HG02885 (cell line): Measurements from ENCODE around the gene CCDC187.
A peak's percentile ranks its signal among the peaks of the same experiment; 100 is the strongest.

Experiments used
- ATAC-seq: cut with Tn5 transposase; IDR thresholded peaks from one replicate; pipeline ENCODE4 v1.9.1; 2021; ENCODE audit warnings: mild to moderate bottlenecking; ENCODE audit not compliant: unreplicated experiment, poor library complexity

The CCDC187 gene

DNA sequence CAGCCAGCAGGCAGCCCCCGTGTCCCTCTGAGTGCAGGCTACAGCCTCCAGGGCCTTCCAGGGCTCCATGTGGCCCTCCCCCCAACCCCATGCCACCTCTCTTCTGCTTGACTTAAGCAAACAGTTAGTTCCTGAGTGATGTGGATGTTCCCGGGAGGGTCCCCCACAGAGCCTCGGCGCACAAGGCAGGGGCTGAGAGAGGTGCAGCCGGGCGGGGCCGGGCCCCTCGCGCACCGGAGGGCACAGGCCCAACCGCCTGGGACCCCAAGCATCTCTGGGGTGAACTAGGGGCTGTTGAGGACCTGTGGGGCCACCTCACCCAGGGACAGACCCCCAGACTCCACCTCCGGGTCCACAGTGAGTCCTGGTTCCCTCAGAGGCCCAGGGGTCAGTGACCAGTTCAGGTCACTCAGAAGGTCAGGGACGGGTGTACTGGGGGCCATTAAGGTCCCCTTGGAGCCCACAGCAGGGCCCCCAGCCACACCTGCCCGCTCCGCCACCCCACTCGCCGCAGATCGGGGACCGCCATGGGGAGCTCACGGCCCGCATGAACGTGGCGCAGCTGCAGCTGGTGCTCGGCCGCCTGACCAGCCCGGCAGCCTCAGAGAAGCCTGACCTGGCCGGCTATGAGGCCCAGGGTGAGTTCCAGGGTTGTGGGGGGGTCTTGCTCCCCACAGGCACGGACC lies 36.6 kb upstream of the CCDC187 start:
- ATAC-seq, result no peak

DNA sequence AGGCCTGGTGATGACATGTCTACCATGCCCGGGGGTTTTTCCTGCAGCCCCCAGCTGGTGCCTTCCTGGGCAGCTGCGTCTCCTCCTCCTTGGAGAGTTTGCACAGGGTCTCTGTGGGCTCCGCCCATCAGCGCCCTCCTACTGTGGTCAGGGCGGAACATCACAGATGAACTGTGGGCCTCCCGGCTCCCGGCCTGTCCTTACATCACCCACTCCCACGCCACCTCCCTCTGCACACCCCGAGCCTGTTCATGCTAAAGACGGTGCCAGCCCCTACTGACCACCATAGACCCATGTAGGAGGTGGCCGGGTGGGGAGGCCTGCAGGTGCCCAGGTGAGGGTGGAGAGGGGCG lies 36.0 kb upstream of the CCDC187 start:
- no peak for ATAC-seq

DNA sequence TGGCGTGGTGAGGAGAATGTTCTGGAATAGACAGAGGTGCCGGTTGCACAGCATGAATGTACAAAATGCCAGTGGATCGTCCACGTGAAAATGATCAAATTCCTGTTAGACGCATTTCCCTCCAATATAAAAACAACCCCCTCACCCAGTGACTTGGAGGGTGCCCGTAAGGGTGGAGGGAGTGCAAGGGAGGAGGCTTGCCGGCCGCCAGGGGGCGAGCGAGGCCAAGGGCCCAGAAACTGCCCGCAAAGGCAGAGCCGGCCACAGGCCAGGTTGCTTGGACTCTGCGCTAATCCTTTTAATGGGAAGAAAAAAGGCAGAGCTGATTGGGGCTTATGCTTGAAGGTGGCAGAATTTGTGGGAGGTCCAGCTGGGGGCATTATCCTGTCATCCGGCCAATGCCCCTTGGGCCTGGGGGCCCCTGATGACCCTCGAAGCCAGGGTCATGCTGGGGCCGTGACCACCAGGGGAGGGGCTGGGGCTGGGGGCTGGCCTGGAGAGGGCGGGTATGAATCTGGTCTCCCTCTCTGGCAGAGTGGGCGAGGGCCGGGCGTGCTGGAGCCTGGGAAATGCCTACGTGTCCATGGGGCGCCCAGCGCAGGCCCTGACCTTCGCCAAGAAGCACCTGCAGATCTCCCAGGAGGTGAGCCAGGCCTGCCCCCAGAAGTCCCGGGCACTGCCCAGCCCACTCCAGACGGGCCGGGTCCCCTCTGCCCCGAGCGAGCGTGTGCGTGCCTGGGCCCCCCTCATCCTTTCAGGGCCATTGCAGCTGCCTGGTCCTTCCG lies 35.5 kb upstream of the CCDC187 start:
- peak; percentile 45 for ATAC-seq

DNA sequence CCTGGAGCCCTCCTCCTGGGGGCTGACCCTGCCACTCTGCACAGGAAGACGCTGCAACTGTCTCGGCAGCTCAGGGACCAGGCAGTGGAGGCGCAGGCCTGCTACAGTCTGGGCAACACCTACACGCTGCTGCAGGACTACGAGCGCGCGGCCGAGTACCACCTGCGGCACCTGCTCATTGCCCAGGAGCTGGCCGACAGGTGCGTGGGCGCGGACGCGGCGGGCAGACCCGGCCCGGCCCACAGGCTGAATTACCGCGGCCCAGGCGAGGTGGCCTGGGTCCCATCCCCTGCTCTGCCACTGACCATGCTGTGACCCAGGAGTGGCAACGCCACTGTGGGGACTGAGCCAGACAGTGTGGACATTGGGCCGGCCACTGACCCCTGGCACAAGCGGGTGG lies 34.6 kb upstream of the CCDC187 start:
- ATAC-seq, result no peak

DNA sequence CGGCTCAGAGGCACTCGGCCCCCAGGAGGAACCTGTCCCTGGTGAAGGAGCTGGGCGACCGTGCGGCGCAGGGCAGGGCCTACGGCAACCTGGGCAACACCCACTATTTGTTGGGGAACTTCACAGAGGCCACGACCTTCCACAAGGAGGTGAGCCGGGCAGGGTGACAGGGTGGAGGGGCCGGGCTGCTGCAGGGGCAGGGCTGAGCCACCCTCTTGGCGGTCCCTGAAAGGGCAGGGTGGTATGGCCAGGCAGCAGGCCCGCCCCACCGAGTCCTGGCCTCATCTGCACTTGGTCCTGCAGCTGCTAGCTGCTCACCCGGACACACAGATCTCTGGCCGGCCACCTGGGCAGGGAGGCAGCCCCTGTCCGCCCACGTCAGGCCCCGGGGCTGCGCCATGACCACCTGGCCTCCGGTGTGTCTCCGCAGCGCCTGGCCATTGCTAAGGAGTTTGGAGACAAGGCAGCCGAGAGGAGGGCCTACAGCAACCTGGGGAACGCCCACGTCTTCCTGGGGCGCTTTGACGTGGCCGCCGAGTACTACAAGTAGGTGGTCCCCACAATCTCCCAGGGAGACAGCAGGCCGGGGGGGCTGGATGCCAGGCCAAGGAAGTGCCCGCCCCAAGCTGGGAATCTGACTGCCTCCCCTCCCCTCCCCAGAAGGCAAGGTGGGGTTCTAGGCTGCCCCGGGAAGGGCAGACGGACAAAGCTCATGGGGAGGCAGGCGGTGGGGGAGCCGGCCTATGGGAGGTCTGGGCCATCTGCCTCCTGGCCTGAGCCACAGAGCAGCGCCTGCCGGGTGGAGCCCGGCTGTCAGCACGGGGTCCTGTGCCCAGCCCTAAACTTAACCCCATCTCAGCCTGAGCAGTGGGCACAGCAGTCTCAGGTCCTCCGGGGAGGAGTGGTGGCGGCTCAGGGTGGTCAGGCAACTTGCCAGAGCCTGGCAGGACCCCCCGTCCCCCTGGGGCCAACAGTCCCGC lies 33.8 kb upstream of the CCDC187 start:
- ATAC-seq, result no peak

DNA sequence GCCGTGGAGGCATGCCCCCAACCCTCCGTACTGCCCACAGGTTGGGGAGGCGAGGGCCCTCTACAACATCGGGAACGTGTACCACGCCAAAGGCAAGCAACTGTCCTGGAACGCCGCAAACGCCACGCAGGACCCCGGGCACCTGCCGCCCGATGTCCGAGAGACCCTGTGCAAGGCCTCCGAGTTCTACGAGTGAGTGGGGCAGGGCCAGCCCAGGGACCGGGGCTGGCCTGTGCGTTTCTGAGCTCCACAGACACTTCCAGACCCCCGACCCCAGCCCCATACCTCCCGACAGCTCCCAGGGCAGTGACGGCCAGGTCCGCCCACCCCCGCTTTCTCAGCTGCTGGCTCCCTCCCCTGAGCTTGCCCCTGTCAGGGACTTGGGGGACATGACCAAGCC lies 33.0 kb upstream of the CCDC187 start:
- no peak for ATAC-seq

DNA sequence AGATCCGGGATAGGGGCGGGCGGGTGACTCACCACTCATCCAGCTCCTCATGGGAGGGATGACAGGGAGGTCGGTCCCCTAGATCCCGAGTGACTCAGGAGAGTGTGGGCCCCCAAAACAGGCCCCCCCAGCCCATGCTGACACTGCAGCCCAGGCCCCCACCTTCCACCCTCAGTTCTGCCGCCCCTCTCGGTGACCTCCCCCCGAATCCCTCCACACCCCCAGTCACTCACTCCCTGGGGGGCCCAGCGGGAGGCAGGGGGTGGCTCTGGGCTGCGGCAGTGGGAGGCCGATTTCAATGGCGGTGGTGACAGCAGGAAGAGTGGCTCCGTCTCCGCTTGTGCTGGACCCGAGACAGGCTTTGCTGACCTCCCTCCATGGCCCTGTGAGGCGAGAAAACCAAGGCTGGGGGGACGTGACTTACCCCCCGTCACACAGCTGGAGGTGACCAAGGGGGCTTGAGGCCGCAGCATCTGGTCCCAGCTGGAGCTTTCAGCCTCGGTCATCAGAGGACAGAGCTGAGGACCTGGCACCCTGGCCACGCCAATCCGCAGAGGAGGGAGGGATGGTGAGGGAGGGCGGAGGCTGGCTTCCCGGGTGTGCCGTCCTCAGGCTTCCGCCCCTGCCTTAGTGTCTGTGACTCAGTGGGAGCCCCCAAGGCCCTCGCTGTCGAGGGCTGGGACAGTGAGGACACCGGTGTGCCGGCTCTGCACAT lies 32.4 kb upstream of the CCDC187 start:
- no peak for ATAC-seq

DNA sequence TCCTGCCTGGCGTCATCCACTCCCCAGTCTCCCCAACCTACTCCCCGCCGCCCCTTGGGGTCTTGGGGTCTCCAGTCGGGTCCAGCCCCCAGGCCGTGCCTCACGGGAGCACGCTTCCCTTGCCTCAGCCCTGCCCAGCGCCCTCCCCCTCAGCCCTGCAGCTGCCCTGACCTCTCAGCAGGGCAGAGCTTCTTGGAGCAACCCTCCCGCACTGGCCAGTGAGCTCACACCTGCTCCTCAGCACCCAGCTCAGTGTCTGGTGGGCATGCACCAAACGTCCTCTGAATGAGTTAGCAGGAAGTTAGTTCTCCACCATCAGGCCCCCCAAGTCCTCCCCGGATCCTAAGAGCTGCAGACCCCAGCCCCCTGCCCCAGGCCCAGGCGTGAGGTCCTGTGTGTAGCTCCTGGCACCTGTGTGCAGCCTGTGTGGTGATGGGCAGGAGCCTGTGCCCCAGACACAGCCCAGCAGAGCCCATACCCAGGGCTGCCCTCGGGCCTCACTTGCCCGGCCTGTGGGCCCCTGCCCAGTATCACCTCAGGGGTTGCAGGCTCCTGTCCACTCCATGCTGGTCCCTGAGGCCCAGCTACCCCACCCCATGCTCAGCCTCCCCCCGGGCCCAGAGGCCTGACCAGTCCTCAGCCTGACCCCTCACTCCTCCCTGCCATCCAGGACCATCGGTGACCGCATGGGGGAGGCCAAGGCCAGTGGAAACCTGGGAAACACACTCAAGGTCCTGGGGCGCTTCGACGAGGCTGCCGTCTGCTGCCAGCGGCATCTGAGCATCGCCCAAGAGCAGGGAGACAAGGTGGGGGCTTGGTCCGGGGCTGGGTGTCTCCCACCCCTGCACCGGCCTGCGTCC lies 31.6 kb upstream of the CCDC187 start:
- no peak for ATAC-seq

DNA sequence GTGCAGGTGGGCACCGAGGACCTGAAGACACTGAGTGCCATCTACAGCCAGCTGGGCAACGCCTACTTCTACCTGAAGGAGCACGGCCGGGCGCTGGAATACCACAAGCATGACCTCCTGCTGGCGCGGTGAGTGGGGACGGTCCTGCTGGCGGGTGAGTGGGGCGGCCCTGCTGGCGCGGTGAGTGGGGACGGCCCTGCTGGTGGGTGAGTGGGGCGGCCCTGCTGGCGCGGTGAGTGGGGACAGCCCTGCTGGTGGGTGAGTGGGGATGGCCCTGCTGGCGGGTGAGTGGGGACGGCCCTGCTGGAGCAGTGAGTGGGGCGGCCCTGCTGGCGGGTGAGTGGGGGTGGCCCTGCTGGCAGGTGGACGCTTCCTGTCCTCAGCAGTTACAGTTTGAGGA lies 30.6 kb upstream of the CCDC187 start:
- no peak for ATAC-seq

DNA sequence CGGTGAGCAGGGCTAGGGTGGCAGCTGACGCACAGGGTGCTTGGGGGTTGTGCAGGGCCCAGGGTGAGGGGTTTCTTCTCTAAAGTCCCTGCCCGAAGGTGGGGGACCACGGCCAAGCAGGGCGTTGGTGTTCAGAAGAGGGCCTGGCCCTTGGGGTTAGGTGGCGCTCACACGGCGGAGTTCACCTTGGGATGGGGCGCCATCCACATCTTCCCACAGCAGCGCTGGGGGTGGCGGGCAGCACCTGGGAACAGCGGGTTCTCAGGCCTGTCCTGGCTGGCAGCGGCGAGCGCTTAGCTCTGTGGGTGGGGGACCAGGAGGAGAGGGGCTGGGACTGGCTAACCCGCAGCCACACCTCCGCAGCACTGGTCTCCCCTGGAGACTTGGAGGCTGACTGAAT lies 29.6 kb upstream of the CCDC187 start:
- ATAC-seq, result no peak

DNA sequence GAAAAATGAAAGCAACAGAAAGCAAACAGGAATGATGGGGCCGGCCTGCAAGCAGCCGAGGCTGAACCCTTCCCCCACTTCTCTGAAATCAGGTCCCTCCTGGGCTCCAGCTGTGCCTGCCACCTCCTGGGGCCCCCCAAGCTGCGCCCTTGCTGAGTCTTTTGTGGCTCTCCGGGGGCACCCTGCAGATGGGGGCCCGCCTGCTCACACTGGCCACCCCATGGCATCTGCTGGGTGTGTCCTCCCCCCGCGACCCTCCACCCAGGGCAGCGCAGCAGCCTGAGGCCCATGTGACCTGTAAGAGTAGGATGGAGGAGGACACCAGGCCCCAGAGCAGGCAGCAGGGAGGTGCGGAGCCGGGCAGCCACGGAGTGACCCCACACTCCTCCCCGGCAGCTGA lies 29.2 kb upstream of the CCDC187 start:
- no peak for ATAC-seq

DNA sequence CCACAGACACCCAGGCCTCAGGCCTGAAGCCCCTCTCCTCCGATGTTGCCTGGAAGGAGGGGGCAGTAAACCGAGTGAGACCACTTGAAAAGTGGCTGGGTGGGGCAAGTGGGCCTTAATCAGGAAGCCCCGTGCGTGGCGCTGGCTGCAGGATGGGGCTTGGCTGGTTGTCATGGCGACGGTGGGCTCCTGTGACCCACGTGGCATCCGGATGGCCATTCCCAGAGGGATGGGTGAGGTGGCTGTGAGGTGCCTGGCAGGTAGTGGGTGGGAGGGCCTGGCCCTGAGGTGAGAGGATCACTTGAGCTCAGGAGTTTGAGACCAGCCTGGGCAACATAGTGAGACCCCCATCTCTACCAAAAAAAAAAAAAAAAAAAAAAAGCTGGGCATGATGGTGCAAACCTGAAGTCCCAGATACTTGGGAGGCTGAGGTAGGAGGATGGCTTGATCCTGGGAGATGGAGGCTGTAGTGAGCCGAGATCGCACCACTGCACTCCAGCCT lies 28.6 kb upstream of the CCDC187 start:
- ATAC-seq, result no peak

DNA sequence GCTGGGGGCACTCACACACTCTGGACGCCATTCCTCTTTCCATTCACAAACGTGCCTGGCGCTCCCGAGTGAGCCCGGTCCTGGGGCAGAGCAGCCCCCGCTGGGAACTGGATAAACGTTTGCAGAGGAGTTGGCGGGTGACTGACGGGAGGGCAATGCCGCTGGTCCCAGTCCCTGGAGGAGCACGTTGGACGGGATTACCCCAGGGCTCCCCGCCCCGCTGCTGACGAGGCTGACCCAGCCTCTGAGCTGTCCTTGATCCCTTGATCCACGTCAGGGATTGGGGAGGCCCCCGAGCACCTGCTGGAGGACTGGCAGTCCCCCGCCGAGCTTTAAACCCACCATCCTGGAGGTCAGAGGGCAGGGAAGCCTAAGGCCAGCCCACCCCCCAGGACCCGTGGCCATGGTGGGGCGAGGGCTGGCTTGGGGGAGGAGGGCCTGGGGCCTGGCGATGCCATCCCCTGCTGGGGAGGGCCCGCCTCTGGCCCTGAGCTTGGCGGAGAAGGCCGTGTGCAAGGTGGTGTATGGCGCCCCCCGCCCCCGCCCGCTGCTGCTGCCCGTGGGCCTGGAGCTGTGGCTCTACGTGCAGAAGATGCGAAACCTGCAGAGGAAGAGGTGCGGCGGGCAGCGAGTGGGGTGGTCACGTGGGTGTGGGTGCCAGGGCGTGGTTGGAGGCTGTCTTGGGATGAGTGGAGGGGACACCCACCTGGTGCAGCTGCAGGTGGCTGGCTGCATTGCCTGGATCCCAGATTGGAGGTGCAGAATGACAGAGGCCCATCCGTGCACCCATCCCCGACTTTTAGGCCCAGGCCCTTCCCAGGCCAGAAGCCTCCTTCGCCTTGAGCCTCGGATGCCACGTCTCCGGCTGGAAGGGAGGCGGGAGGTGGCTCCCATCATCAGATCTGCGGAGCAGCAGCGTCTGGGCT lies 27.9 kb upstream of the CCDC187 start:
- no peak for ATAC-seq

DNA sequence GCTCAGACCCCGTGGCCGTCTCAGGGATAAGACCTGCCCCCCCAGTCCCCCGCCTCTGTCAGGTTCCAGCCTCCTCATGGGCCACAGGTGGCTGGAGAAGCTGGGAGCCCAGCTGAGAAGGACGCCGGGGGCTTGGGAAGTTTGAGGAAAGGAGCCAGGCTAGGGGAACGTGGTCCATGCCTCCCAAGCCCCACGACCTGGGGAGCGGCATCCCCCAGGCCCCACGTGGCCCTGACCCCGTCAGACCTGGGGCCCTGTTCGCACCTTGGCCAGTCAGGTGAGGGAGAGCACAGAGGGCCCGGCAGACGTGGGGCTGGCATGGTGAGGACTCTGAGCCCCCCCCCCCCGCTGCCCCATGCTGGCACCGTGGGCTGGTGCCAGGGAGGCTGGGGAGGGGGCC lies 27.1 kb upstream of the CCDC187 start:
- ATAC-seq, result no peak

DNA sequence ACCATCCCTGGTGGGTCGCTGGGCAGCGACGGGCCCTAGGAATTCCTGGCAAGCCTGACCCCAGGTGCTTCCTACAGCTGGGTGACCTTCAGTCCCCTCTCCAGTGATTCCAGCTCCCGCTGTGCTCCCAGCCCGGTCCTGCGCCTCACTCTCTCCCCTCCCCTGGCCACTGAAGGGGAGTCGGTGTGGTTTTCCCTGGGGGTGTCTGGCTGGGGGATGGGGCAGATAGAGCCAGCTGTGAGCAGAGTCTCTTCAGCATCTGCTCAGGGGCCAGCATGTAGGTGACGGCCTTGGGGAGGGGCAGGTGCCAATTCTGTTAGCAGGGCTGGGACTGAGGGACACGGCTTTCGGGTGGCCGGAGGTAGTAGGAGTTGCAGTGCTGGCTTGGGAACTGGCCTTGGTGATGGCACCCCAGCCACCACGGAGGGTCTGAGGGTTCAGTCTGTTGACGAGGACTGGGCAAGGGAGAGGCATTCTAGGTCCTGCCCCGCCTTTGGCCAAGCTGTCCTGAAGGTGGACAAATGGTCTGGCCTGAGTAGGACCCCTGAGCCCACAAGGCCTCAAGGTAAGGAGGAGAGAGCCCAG lies 26.6 kb upstream of the CCDC187 start:
- ATAC-seq, result no peak

DNA sequence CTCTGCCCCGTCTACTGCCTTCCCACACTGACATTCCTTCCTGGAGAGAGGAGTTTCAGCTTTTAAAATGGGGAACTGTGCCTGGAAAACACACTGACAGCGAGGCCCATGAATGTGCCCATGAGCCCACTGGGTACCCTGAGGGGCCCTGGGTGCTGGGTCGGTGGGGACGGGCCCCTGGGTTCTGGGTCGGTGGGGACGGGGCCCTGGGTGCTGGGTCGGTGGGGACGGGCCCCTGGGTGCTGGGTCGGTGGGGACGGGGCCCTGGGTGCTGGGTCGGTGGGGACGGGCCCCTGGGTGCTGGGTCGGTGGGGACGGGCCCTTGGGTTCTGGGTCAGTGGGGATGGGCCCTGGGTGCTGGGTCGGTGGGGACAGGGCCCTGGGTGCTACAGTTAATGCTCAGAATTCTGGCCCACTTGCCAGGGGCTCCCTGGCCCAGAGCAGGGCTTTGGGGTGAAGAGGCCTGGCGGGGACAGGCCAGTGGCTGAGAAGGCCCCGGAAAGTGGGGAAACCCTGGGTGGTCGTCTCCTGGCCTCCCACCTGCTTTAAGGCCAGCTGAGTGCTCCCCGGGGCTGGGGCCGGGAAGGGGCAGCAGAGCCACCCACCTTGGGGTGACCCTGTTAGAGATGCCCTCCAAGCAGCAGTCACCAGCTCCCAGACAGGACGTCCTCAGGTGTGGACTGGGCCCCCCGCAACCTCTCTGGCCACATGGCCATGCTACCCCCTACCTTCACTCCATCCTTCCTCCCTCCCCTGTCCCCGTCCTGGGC lies 25.9 kb upstream of the CCDC187 start:
- no peak for ATAC-seq

DNA sequence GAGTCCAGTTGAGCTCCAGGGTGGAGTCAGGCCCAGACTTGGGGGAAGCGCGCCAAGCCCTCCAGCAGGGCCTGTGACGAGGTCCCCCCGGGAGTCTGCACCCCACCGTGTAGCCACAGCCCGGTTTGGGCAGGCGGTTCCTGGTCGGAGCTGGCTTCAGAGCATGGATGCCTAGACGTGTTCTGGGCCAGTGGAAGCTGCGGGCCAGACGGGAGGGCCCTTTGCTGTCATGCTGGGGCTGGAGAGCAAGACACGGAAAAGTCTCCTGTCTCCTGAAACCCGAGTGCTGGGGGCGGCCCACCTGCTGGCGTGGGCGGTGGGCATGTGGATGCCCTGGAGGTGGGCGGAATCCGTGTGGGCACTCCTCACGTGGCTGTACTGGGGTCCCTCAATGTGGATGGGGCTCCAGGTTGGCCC lies 25.3 kb upstream of the CCDC187 start:
- ATAC-seq, result no peak
